Prostate gland (tissue), 2 donors: ENCODE measurements around the gene ANXA2.

Experiments
- POLR2AphosphoS5 ChIP-seq: sonication (generic); formaldehyde crosslinking; IDR thresholded peaks from one replicate; pipeline ENCODE4 v1.6.1; 2017; ENCODE audit warnings: antibody characterized with exemption
- TF ChIP-seq, protein P1 (sequence below), 4 experiments: fragments of 200-600 bp in 2 of 4; fragments of 450-650 bp in 2 of 4; sonication (generic) in 2 of 4; IDR thresholded peaks; 1 replicate in 3 of 4; 2 replicates in 1 of 4; pipeline ENCODE4 v1.5.1; 2016 to 2019; ENCODE audit warnings: antibody characterized with exemption in 4 of 4, mild to moderate bottlenecking in 2 of 4, moderate library complexity in 2 of 4

GRCh38 chr15:60390871-60391501, 6.8 kb downstream of the ANXA2 start:
- TF ChIP-seq, protein P1, sequence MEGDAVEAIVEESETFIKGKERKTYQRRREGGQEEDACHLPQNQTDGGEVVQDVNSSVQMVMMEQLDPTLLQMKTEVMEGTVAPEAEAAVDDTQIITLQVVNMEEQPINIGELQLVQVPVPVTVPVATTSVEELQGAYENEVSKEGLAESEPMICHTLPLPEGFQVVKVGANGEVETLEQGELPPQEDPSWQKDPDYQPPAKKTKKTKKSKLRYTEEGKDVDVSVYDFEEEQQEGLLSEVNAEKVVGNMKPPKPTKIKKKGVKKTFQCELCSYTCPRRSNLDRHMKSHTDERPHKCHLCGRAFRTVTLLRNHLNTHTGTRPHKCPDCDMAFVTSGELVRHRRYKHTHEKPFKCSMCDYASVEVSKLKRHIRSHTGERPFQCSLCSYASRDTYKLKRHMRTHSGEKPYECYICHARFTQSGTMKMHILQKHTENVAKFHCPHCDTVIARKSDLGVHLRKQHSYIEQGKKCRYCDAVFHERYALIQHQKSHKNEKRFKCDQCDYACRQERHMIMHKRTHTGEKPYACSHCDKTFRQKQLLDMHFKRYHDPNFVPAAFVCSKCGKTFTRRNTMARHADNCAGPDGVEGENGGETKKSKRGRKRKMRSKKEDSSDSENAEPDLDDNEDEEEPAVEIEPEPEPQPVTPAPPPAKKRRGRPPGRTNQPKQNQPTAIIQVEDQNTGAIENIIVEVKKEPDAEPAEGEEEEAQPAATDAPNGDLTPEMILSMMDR (IDR thresholded peaks at IDR 0.05): no peak
- no peak for TF ChIP-seq POLR2AphosphoS5
